H1 (cell line): ENCODE results near the gene MRPS6. TPM values are rescaled to one million over a fixed set of nuclear protein-coding genes. Genes with fewer than 3 reads are reported as not detected.

Experiments
- CTCF ChIA-PET: fragments of 300-600 bp; sonication (Branson Sonifier 250); formaldehyde crosslinking; loops from one replicate; lab custom pipeline; 2021; ENCODE audit not compliant: partially characterized antibody; lab: Charles Lee
- POLR2A ChIA-PET: fragments of 300-600 bp; sonication (Branson Sonifier 250); formaldehyde crosslinking; loops from one replicate; lab custom pipeline; 2021; ENCODE audit warnings: inconsistent platforms; ENCODE audit not compliant: partially characterized antibody; lab: Charles Lee
- DNase-seq, 2 experiments: peaks; one replicate each; pipeline versions ENCODE4 v3.0.0 to v3.0.0-alpha.2; 2010 to 2022; ENCODE audit warnings: low spot score in 2 of 2, low read depth in 1 of 2, mixed read lengths in 1 of 2
- FAIRE-seq: peaks from 2 replicates; lab custom pipeline; 2011; peaks lifted over from hg19 to GRCh38; lab: Jason Lieb, UNC
- H2AFZ ChIP-seq: 2 replicates; pipeline ENCODE4 v1.8.1; 2012; ENCODE audit warnings: low read length, inconsistent platforms
- H2AK5ac ChIP-seq: 2 replicates; pipeline ENCODE4 v1.6.1; 2013; ENCODE audit warnings: low read depth, low read length
- H2BK120ac ChIP-seq: replicated peaks from 2 replicates; pipeline ENCODE3; 2013; ENCODE audit warnings: low read depth, low read length, inconsistent platforms
- H2BK12ac ChIP-seq: 2 replicates; pipeline ENCODE4 v1.6.1; 2013; ENCODE audit warnings: low read depth, low read length
- H2BK15ac ChIP-seq: 2 replicates; pipeline ENCODE4 v1.6.1; 2013; ENCODE audit warnings: low read length
- H2BK20ac ChIP-seq: 2 replicates; pipeline ENCODE4 v1.6.1; 2013; ENCODE audit warnings: low read length
- H2BK5ac ChIP-seq: 2 replicates; pipeline ENCODE4 v1.6.1; 2013; ENCODE audit warnings: low read depth, low read length
- H3K14ac ChIP-seq: 2 replicates; pipeline ENCODE4 v1.6.1; 2013; ENCODE audit warnings: inconsistent platforms; ENCODE audit not compliant: insufficient read length
- H3K18ac ChIP-seq: 2 replicates; pipeline ENCODE4 v1.6.1; 2013; ENCODE audit warnings: low read length; ENCODE audit errors: extremely low read depth
- H3K23ac ChIP-seq: 2 replicates; pipeline ENCODE4 v1.6.1; 2013; ENCODE audit warnings: inconsistent platforms; ENCODE audit not compliant: insufficient read length
- H3K23me2 ChIP-seq: 2 replicates; pipeline ENCODE4 v1.6.1; 2013; ENCODE audit warnings: low read depth, low read length
- H3K27ac ChIP-seq: 2 replicates; pipeline ENCODE4 v1.6.1; 2011; ENCODE audit warnings: low read depth, low read length, inconsistent platforms
- H3K27me3 ChIP-seq, 4 experiments: replicated peaks in 1 of 4; 1 replicate in 1 of 4; 2 replicates in 3 of 4; pipeline versions ENCODE4 v1.6.1 to v1.8.1; 2011 to 2013; ENCODE audit warnings: low read length in 3 of 4, mild to moderate bottlenecking in 3 of 4, inconsistent platforms in 2 of 4, mixed read lengths in 2 of 4, moderate library complexity in 1 of 4; ENCODE audit not compliant: control insufficient read depth in 3 of 4, insufficient read depth in 3 of 4; ENCODE audit errors: extremely low read depth in 1 of 4
- H3K36me3 ChIP-seq, 4 experiments: 2 replicates each; pipeline versions ENCODE4 v1.6.1 to v1.8.1; 2011 to 2013; ENCODE audit warnings: mild to moderate bottlenecking in 4 of 4, low read length in 3 of 4, moderate library complexity in 2 of 4, control low read depth in 1 of 4, inconsistent platforms in 1 of 4; ENCODE audit not compliant: insufficient read depth in 4 of 4, control insufficient read depth in 2 of 4
- H3K4ac ChIP-seq: replicated peaks from 2 replicates; pipeline ENCODE3; 2013; ENCODE audit warnings: low read length, low read depth, mixed read lengths, inconsistent platforms; ENCODE audit not compliant: insufficient read length
- H3K4me1 ChIP-seq, 4 experiments: replicated peaks in 1 of 4; 1 replicate in 1 of 4; 2 replicates in 3 of 4; pipeline versions ENCODE4 v1.6.1 to v1.8.1; 2011 to 2013; ENCODE audit warnings: low read length in 3 of 4, inconsistent platforms in 2 of 4, mixed read lengths in 1 of 4; ENCODE audit not compliant: insufficient read depth in 4 of 4, control insufficient read depth in 3 of 4
- H3K4me2 ChIP-seq, 2 experiments: 2 replicates each; pipeline versions ENCODE4 v1.6.1 to v1.8.1; 2011 to 2013; ENCODE audit warnings: low read depth in 2 of 2, low read length in 2 of 2, control low read depth in 1 of 2, inconsistent platforms in 1 of 2, mild to moderate bottlenecking in 1 of 2; ENCODE audit not compliant: insufficient read depth in 1 of 2
- H3K4me3 ChIP-seq, 4 experiments: fragments of 200-600, 300-600 bp in 1 of 4; sonication (generic), shearing (Covaris generic), sonication (Bioruptor Twin) in 1 of 4; 2 replicates each; pipeline versions ENCODE4 v1.5.1 to v1.8.1; 2011 to 2016; ENCODE audit warnings: low read length in 4 of 4, low read depth in 3 of 4, control low read depth in 2 of 4, inconsistent platforms in 2 of 4, mild to moderate bottlenecking in 2 of 4, mixed read lengths in 1 of 4, moderate library complexity in 1 of 4; ENCODE audit not compliant: insufficient read depth in 2 of 4; ENCODE audit errors: extremely low read depth in 1 of 4
- H3K56ac ChIP-seq: replicated peaks from 2 replicates; pipeline ENCODE3; 2013; ENCODE audit warnings: low read depth, mild to moderate bottlenecking, mixed read lengths, low read length, inconsistent platforms; ENCODE audit not compliant: insufficient read length
- H3K79me1 ChIP-seq: 2 replicates; pipeline ENCODE4 v1.6.1; 2013; ENCODE audit warnings: low read depth, low read length, control low read depth
- H3K79me2 ChIP-seq, 2 experiments: 2 replicates each; pipeline versions ENCODE4 v1.6.1 to v1.8.1; 2012 to 2013; ENCODE audit warnings: low read length in 2 of 2, mild to moderate bottlenecking in 2 of 2, inconsistent platforms in 1 of 2; ENCODE audit not compliant: insufficient read depth in 2 of 2, control insufficient read depth in 1 of 2
- H3K9ac ChIP-seq, 4 experiments: replicated peaks in 1 of 4; 1 replicate in 1 of 4; 2 replicates in 3 of 4; pipeline versions ENCODE4 v1.6.1 to v1.8.1; 2011 to 2013; ENCODE audit warnings: low read depth in 3 of 4, low read length in 3 of 4, control low read depth in 2 of 4, mild to moderate bottlenecking in 2 of 4, moderate library complexity in 2 of 4, inconsistent platforms in 1 of 4; ENCODE audit errors: extremely low read depth in 1 of 4
- H3K9me3 ChIP-seq, 2 experiments: 2 replicates each; pipeline versions ENCODE4 v1.6.1 to v1.8.1; 2012 to 2013; ENCODE audit warnings: mild to moderate bottlenecking in 2 of 2, moderate library complexity in 2 of 2, control low read depth in 1 of 2, inconsistent platforms in 1 of 2, low read depth in 1 of 2, low read length in 1 of 2, mixed read lengths in 1 of 2; ENCODE audit not compliant: insufficient read depth in 2 of 2
- H4K20me1 ChIP-seq, 2 experiments: replicated peaks in 1 of 2; 2 replicates each; pipeline versions ENCODE3 to v1.8.1; 2011 to 2013; ENCODE audit warnings: inconsistent platforms in 2 of 2, low read length in 2 of 2, mild to moderate bottlenecking in 1 of 2; ENCODE audit not compliant: insufficient read depth in 2 of 2, control insufficient read depth in 1 of 2
- H4K5ac ChIP-seq: 2 replicates; pipeline ENCODE4 v1.6.1; 2013; ENCODE audit warnings: low read length, low read depth, mixed read lengths, inconsistent platforms; ENCODE audit not compliant: insufficient read length
- H4K8ac ChIP-seq: 2 replicates; pipeline ENCODE4 v1.8.0; 2013; ENCODE audit warnings: mild to moderate bottlenecking, moderate library complexity, low read length, inconsistent platforms; ENCODE audit not compliant: insufficient read depth; ENCODE audit errors: extremely low read depth
- H4K91ac ChIP-seq: replicated peaks from 2 replicates; pipeline ENCODE3; 2013; ENCODE audit warnings: low read length, mixed read lengths, inconsistent platforms; ENCODE audit not compliant: insufficient read length
- BCL11A ChIP-seq, 2 experiments: IDR thresholded peaks; one replicate each; pipeline ENCODE4 v1.6.1; 2011; ENCODE audit warnings: low read depth in 2 of 2, low read length in 2 of 2, mild to moderate bottlenecking in 2 of 2
- CTBP2 ChIP-seq: IDR thresholded peaks from 2 replicates; pipeline ENCODE4 v1.7.0; 2011; ENCODE audit warnings: borderline replicate concordance, mild to moderate bottlenecking, moderate library complexity, mixed read lengths, low read length; ENCODE audit not compliant: insufficient read depth, insufficient read length
- E2F6 ChIP-seq: IDR thresholded peaks from 2 replicates; pipeline ENCODE4 v1.6.1; 2012; ENCODE audit warnings: inconsistent platforms
- GTF2F1 ChIP-seq: IDR thresholded peaks from 2 replicates; pipeline ENCODE4 v1.6.1; 2012; ENCODE audit warnings: low read depth, low read length, improper control_type of control experiment, borderline replicate concordance
- KDM5A ChIP-seq: fragments of 200-600 bp; IDR thresholded peaks from 2 replicates; pipeline ENCODE4 v1.7.1; 2012; ENCODE audit warnings: mild to moderate bottlenecking, low read length, inconsistent platforms, mixed read lengths
- TAF1 ChIP-seq: IDR thresholded peaks from 2 replicates; pipeline ENCODE4 v1.6.1; 2011; ENCODE audit warnings: mild to moderate bottlenecking, low read depth, low read length
- TCF12 ChIP-seq: IDR thresholded peaks from 2 replicates; pipeline ENCODE4 v1.6.1; 2011; ENCODE audit warnings: low read depth, mild to moderate bottlenecking, low read length
- TEAD4 ChIP-seq: IDR thresholded peaks from 2 replicates; pipeline ENCODE4 v1.6.1; 2012; ENCODE audit warnings: low read depth, low read length, inconsistent platforms, mixed read lengths
- WGBS, 2 experiments: shearing (Covaris generic) in 1 of 2; methylation state at CpG; one replicate each; pipeline versions ENCODE4 v1.1.6 to v1.1.7; 2013 to 2015; ENCODE audit warnings: low lambda C conversion rate in 2 of 2, mixed read lengths in 2 of 2, inconsistent platforms in 1 of 2, low coverage in 1 of 2, missing lambda C conversion rate in 1 of 2; ENCODE audit not compliant: insufficient replicate concordance in 2 of 2, insufficient coverage in 1 of 2, insufficient read length in 1 of 2; ENCODE audit errors: extremely low coverage in 1 of 2, missing lambda C conversion rate in 1 of 2; 5-methylcytosine and 5-hydroxymethylcytosine counted together
- polyA plus RNA-seq, 7 experiments: library from polyadenylated mRNA; depleted of rRNA in 3 of 7; stranded (reverse) in 5 of 7; unstranded in 2 of 7; fragments of >200 nt in 5 of 7; fragments of 200-250 nt in 2 of 7; gene quantifications; 1 replicate in 5 of 7; 2 replicates in 1 of 7; 4 replicates in 1 of 7; pipeline versions ENCODE4 v1.2.1 to v1.2.3, GENCODE V29; 2011 to 2013; ENCODE audit warnings: missing spikeins in 2 of 7, mixed read lengths in 2 of 7
- total RNA-seq: library from RNA; stranded (reverse); fragmentation: NEBNext Ultra II Directional; extraction: Animal tissue kit (Norgen Biotek cat#: 25700); gene quantifications from 2 replicates; pipeline ENCODE4 v1.2.1, GENCODE V29; 2021

Gene MRPS6
- total and polyA plus RNA-seq, 2 of the 8 experiments (the other 6 are each of a cell fraction or from before 2014, with no cell fraction given) = 62.7 to 156 TPM

GRCh38 chr21:34123609-34124008 lies 50.2 kb downstream of the MRPS6 start:
- Histone ChIP-seq H3K18ac (no peak overlapping the region), H2BK20ac (no peak overlapping the region), H4K5ac (no peak overlapping the region), H3K27ac (no peak overlapping the region), H3K79me2 (peaks cover 3 to 80% of the 10 kb centered on the region in 2 experiments), H3K27me3 (no peaks in the 10 kb centered on the region), H2BK5ac (no peak overlapping the region), H3K9ac (no peak overlapping the region), H3K4me2 (no peak overlapping the region), H2AFZ (no peak overlapping the region), H3K36me3 (peaks cover 0 to 21% (median 4%) of the 10 kb centered on the region in 4 experiments; a peak in 4 of 8 replicates), H3K14ac (no peak overlapping the region), H3K4me3 (no peak overlapping the region), H4K91ac (no peak overlapping the region), H2AK5ac (no peak overlapping the region), H3K79me1 (peaks cover 13% of the 10 kb centered on the region), H3K23ac (no peak overlapping the region), H4K20me1 (peaks cover 0 to 10% of the 10 kb centered on the region in 2 experiments), H3K4ac (no peak overlapping the region), H3K56ac (no peak overlapping the region), H4K8ac (no peak overlapping the region), H3K23me2 (no peaks in the 10 kb centered on the region; the same call in 1 of the 2 replicates), H3K9me3 (no peaks in the 10 kb centered on the region), H2BK15ac (no peak overlapping the region), H2BK12ac (no peak overlapping the region), H3K4me1 (peaks cover 0 to 7% (median 6%) of the 10 kb centered on the region in 4 experiments; a peak in 3 of 7 replicates), H2BK120ac (no peak overlapping the region)
- DNase-seq (no peak), FAIRE-seq (no peak)
- WGBS, 2 experiments = 92% methylated on average over 8 of the region's 8 CpGs; no CpG with 5 or more reads in 1 of the 2 experiments
- TF ChIP-seq E2F6 = no peak
- TF ChIP-seq TEAD4 = no peak
- no peak for TF ChIP-seq KDM5A
- TF ChIP-seq TAF1 = no peak
- no peak for TF ChIP-seq CTBP2
- TF ChIP-seq BCL11A (IDR thresholded peaks at IDR 0.05; ENCODE audit: low read depth in 2 of 2, low read length in 2 of 2) = no peak
- TF ChIP-seq GTF2F1 = no peak
- no peak for TF ChIP-seq TCF12
- POLR2A ChIA-PET = interaction anchor here (1.3 to 2.2 kb wide), 4 partner anchors 9 to 80 kb away, joined by 3 to 7 read pairs (median 4); no protein-coding TSS in a partner anchor
- CTCF ChIA-PET = interaction anchor here (0.8 to 1.1 kb wide), 2 partner anchors 11 to 60 kb away, joined by 3 to 4 read pairs; no protein-coding TSS in a partner anchor
